Ovary (tissue), 9 donors: Measurements from ENCODE around the gene LAMTOR1. TPM values are rescaled to one million over a fixed set of nuclear protein-coding genes. Genes with fewer than 3 reads are reported as not detected.
A peak's percentile ranks its signal among the peaks of the same experiment; 100 is the strongest.

ENCODE experiments used
- DNase-seq, 5 donors: peaks; one replicate each; pipeline ENCODE4 v3.0.0-alpha.2; 2019 to 2020
- H3K27ac ChIP-seq, 2 donors: fragments of 200-600 bp; one replicate each; pipeline versions ENCODE4 v1.5.1 to v1.8.0; 2019 to 2022
- H3K27me3 ChIP-seq: fragments of 200-600 bp; one replicate; pipeline ENCODE4 v1.8.0; 2022
- H3K36me3 ChIP-seq: fragments of 200-600 bp; sonication (generic); one replicate; pipeline ENCODE4 v1.5.1; 2019
- H3K4me1 ChIP-seq: one replicate; pipeline ENCODE4 v1.8.1; 2013; ENCODE audit warnings: mild to moderate bottlenecking, moderate library complexity; ENCODE audit not compliant: insufficient read depth
- H3K4me3 ChIP-seq: fragments of 200-600 bp; sonication (generic); one replicate; pipeline ENCODE4 v1.5.1; 2017
- H3K9me3 ChIP-seq, 2 donors: fragments of 200-600 bp in 1 of 2; sonication (generic) in 1 of 2; one replicate each; pipeline versions ENCODE4 v1.5.1 to v1.8.1; 2013 to 2019; ENCODE audit warnings: mild to moderate bottlenecking in 1 of 2, moderate library complexity in 1 of 2
- CTCF ChIP-seq, 3 donors: fragments of 450-650 bp in 2 of 3; fragments of 200-600 bp in 1 of 3; IDR thresholded peaks; one replicate each; pipeline versions ENCODE4 v1.5.1 to v1.8.0; 2016 to 2022; ENCODE audit warnings: antibody characterized with exemption in 3 of 3, mild to moderate bottlenecking in 1 of 3
- EP300 ChIP-seq: sonication (generic); formaldehyde crosslinking; IDR thresholded peaks from one replicate; pipeline ENCODE4 v1.6.1; 2017; ENCODE audit warnings: antibody characterized with exemption
- POLR2A ChIP-seq: fragments of 450-650 bp; IDR thresholded peaks from one replicate; pipeline ENCODE4 v1.6.1; 2017; ENCODE audit warnings: antibody characterized with exemption, mild to moderate bottlenecking, moderate library complexity
- WGBS, 3 donors: extraction: QIAGEN DNeasy Blood & Tissue Kit in 1 of 3; methylation state at CpG; one replicate each; pipeline versions ENCODE4 v1.1.5 to v1.1.7; 2013 to 2017; 5-methylcytosine and 5-hydroxymethylcytosine counted together
- intact Hi-C, 4 donors: fragments of 100-400 bp; cut with DNase I; formaldehyde crosslinking; loops; one replicate each; pipeline versions ENCODE4 v1.11.0 to v1.15.1; 2022 to 2023
- polyA plus RNA-seq, 2 donors: library from polyadenylated mRNA; stranded (reverse); fragments of 200-250 nt in 1 of 2; fragments of 350-450 nt in 1 of 2; fragmentation: Illumina TruSeq in 1 of 2; extraction: RNeasy Lipid Tissue Mini Kit (QIAGEN cat#74804) in 1 of 2; gene quantifications; one replicate each; pipeline ENCODE4 v1.2.3, GENCODE V29; 2013 to 2014
- total RNA-seq, 7 donors: library from RNA; depleted of rRNA in 2 of 7; stranded (reverse); fragments of >200 nt in 2 of 7; fragmentation: NEBNext Ultra II Directional in 3 of 7; extraction: Animal tissue kit (Norgen Biotek cat#: 25700) in 3 of 7; gene quantifications; one replicate each; pipeline versions ENCODE4 v1.1.0 to v1.2.4, GENCODE V29; 2016 to 2023
- donor health status: DM: no; HTN: no; CAD: no; lungs with moderate emphysema.
- donor health status: DM: no; HTN: no; CAD: no.
- donor health status: Bipolar disorder and iron deficiency.
- donor health status: DM: yes; HTN: yes; CAD: no.
- donor health status: DM: no; HTN: no; CAD: no.
- donor health status: DM: yes; HTN: yes; CAD: no.

The LAMTOR1 gene
- total and polyA plus RNA-seq, 9 donors = 64.0 to 118 (median 75.1) TPM

GRCh38 chr11:72079819-72080325, 23.2 kb downstream of the LAMTOR1 start:
- intact Hi-C loops = loop anchor here in 2 of 4 donors (2.0 to 5.0 kb wide), 2 partner anchors 38 to 41 kb away; no protein-coding TSS in a partner anchor

GRCh38 chr11:72078477-72078876, 24.6 kb downstream of the LAMTOR1 start:
- intact Hi-C loops = loop anchor here in 1 of 4 donors (5.0 kb wide), 1 partner anchor 36 kb away; no protein-coding TSS in a partner anchor
- Histone ChIP-seq H3K36me3 (no peaks in the 10 kb centered on the region), H3K27ac (peak overlapping the region in 1 of 2 donors; percentile 48), H3K9me3 (no peaks in the 10 kb centered on the region), H3K4me3 (no peak overlapping the region), H3K4me1 (no peaks in the 10 kb centered on the region), H3K27me3 (no peaks in the 10 kb centered on the region)
- TF ChIP-seq EP300 (no peak), CTCF (IDR thresholded peaks at IDR 0.05) (no peak), POLR2A (no peak)
- 53 to 60% (median 55%) methylated on average over 6 of the region's 6 CpGs for WGBS, 3 donors
- no peak for DNase-seq

More at GRCh38 chr11:72079819-72080325, 23.2 kb downstream of the LAMTOR1 start:
- no peaks in the 10 kb centered on the region for H3K36me3 ChIP-seq
- no peaks in the 10 kb centered on the region for H3K9me3 ChIP-seq
- H3K4me3 ChIP-seq = peak overlapping the region; percentile 63
- TF ChIP-seq POLR2A (no peak), EP300 (no peak), CTCF (IDR thresholded peaks at IDR 0.05) (no peak)
- 2 to 6% (median 6%) methylated on average over 15 to 16 of the region's 16 CpGs for WGBS, 3 donors
- no peaks in the 10 kb centered on the region for H3K27me3 ChIP-seq
- H3K4me1 ChIP-seq = no peaks in the 10 kb centered on the region
- H3K27ac ChIP-seq = peak overlapping the region; percentile 32 to 89
- DNase-seq = peak in 2 of 5 donors; percentile 47 to 49

GRCh38 chr11:72075756-72076155, 27.3 kb downstream of the LAMTOR1 start:
- H3K27ac ChIP-seq = no peak overlapping the region
- H3K9me3 ChIP-seq = no peaks in the 10 kb centered on the region
- DNase-seq = no peak
- no peaks in the 10 kb centered on the region for H3K4me1 ChIP-seq
- H3K4me3 ChIP-seq = no peak overlapping the region
- H3K36me3 ChIP-seq = no peaks in the 10 kb centered on the region
- no peaks in the 10 kb centered on the region for H3K27me3 ChIP-seq
- no peak for TF ChIP-seq POLR2A
- no peak for TF ChIP-seq EP300
- TF ChIP-seq CTCF (IDR thresholded peaks at IDR 0.05) = no peak
- WGBS, 3 donors = 91 to 94% (median 92%) methylated on average over 4 of the region's 4 CpGs
- intact Hi-C loops = loop anchor here in 1 of 4 donors (5.0 kb wide), 1 partner anchor 33 kb away; no protein-coding TSS in a partner anchor

DNA sequence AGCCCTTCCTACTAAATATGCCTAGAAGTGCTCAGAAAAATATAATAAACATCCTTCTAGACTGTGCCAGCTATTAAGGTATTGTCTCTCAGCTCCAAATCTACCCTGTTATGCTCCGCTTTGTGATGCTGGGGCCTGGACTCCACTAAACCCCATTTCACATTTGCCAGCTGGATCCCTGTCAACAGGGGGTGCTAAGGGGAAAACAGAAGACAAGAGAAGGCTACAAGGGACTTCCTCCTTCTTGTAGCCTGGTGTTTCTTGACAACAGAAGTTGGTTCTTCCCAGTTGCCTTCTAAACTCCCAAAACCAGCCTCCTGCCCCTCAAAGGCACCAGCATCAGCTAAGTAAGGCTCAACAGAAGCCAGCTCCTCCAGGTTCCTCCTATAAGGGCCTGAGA, 28.0 kb downstream of the LAMTOR1 start:
- peaks cover 4% of the 10 kb centered on the region for H3K4me1 ChIP-seq
- no peak for DNase-seq
- H3K36me3 ChIP-seq = no peaks in the 10 kb centered on the region
- H3K27ac ChIP-seq = no peak overlapping the region
- intact Hi-C loops = loop anchor here in 1 of 4 donors (5.0 kb wide), 1 partner anchor 33 kb away; no protein-coding TSS in a partner anchor
- TF ChIP-seq CTCF (IDR thresholded peaks at IDR 0.05) (no peak), POLR2A (no peak), EP300 (no peak)
- WGBS, 3 donors = 96 to 100% (median 96%) methylated on average over 1 of the region's 1 CpG
- no peaks in the 10 kb centered on the region for H3K9me3 ChIP-seq
- no peak overlapping the region for H3K4me3 ChIP-seq
- no peaks in the 10 kb centered on the region for H3K27me3 ChIP-seq
